Natural killer cell (primary cell): Measurements from ENCODE around the gene NEDD4L. TPM values are rescaled to one million over a fixed set of nuclear protein-coding genes. Genes with fewer than 3 reads are reported as not detected.

ENCODE experiments used
- ATAC-seq, 3 donors: fragments of 150-1000 bp in 2 of 3; fragments of 200-7000 bp in 1 of 3; cut with Tn5 transposase; 1 replicate in 1 of 3; 2 replicates in 2 of 3; pipeline ENCODE4 v1.10.0; 2021; ENCODE audit warnings: mild to moderate bottlenecking in 2 of 3, moderate library complexity in 2 of 3
- DNase-seq, 2 donors: peaks; one replicate each; pipeline versions ENCODE4 v3.0.0 to v3.0.0-alpha.2; 2013 to 2021; ENCODE audit warnings: mixed read lengths in 1 of 2
- H3K27ac ChIP-seq: one replicate; pipeline ENCODE4 v1.5.1; 2013; ENCODE audit warnings: mild to moderate bottlenecking, low read length
- H3K27me3 ChIP-seq: one replicate; pipeline ENCODE4 v1.6.1; 2013; ENCODE audit warnings: low read length; ENCODE audit not compliant: control insufficient read depth, insufficient read depth
- H3K36me3 ChIP-seq: one replicate; pipeline ENCODE4 v1.6.1; 2013; ENCODE audit warnings: low read length; ENCODE audit not compliant: control insufficient read depth, insufficient read depth
- H3K4me1 ChIP-seq: one replicate; pipeline ENCODE4 v1.6.1; 2013; ENCODE audit warnings: low read length; ENCODE audit not compliant: control insufficient read depth, insufficient read depth
- H3K4me3 ChIP-seq: one replicate; pipeline ENCODE4 v1.5.1; 2013; ENCODE audit warnings: low read length
- H3K9me3 ChIP-seq: one replicate; pipeline ENCODE4 v1.6.1; 2013; ENCODE audit warnings: low read length; ENCODE audit not compliant: control insufficient read depth, insufficient read depth
- H3K27ac Mint-ChIP-seq, 2 donors: one replicate each; pipeline ENCODE4 v1.8.0; 2022; ENCODE audit warnings: mild to moderate bottlenecking in 2 of 2, mixed read lengths in 2 of 2, moderate library complexity in 1 of 2
- H3K27me3 Mint-ChIP-seq, 2 donors: one replicate each; pipeline ENCODE4 v1.8.0; 2022; ENCODE audit warnings: low read depth in 2 of 2, mixed read lengths in 2 of 2
- H3K36me3 Mint-ChIP-seq: one replicate; pipeline ENCODE4 v1.8.0; 2022; ENCODE audit warnings: mixed read lengths
- H3K4me1 Mint-ChIP-seq, 2 donors: one replicate each; pipeline ENCODE4 v1.8.0; 2022; ENCODE audit warnings: mixed read lengths in 2 of 2
- H3K4me3 Mint-ChIP-seq: one replicate; pipeline ENCODE4 v1.8.0; 2022; ENCODE audit warnings: mild to moderate bottlenecking, moderate library complexity, mixed read lengths
- H3K9me3 Mint-ChIP-seq, 2 donors: one replicate each; pipeline ENCODE4 v1.8.0; 2022; ENCODE audit warnings: mixed read lengths in 2 of 2
- WGBS: methylation state at CpG from one replicate; pipeline ENCODE4 v1.1.7; 2013; ENCODE audit warnings: missing lambda C conversion rate; ENCODE audit not compliant: insufficient coverage; 5-methylcytosine and 5-hydroxymethylcytosine counted together
- intact Hi-C: fragments of 100-400 bp; cut with micrococcal nuclease; formaldehyde crosslinking; loops from one replicate; pipeline ENCODE4 v1.14.2; 2022
- total RNA-seq, 4 donors: library from RNA; stranded (reverse); fragments of 120-200 nt in 1 of 4; gene quantifications; one replicate each; pipeline versions ENCODE4 v1.2.3 to v1.2.4, GENCODE V29; 2013 to 2022
- TF ChIP-seq, protein P1 (sequence below): fragments of 200-600 bp; IDR thresholded peaks from one replicate; pipeline ENCODE4 v1.8.0; 2022; ENCODE audit warnings: antibody characterized with exemption

NEDD4L gene
- total RNA-seq, 3 donors from 2014 or later (not counting 1 experiment from before 2014, with no cell fraction given): 3.4 to 15.3 (median 14.3) TPM

DNA sequence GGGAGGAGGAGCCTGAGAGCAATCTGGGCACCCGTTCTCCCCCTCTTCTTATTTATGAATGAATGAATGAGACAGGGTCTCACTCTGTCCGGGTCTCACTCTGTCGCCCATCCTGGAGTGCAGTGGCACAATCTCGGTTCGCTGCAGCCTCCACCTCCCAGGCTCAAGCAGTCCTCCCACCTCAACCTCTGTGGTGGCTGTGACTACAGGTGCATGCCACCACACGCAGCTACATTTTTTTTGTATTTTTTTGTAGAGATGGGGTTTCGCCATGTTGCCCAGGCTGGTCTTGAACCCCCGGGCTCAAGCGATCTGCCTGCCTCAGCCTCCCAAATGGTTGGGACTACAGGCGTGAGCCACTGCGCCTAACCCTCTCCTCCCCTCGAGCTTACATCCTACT is 198.4 kb downstream of the NEDD4L start:
- 92% methylated on average over 12 of the region's 12 CpGs for WGBS
- TF ChIP-seq, protein P1, sequence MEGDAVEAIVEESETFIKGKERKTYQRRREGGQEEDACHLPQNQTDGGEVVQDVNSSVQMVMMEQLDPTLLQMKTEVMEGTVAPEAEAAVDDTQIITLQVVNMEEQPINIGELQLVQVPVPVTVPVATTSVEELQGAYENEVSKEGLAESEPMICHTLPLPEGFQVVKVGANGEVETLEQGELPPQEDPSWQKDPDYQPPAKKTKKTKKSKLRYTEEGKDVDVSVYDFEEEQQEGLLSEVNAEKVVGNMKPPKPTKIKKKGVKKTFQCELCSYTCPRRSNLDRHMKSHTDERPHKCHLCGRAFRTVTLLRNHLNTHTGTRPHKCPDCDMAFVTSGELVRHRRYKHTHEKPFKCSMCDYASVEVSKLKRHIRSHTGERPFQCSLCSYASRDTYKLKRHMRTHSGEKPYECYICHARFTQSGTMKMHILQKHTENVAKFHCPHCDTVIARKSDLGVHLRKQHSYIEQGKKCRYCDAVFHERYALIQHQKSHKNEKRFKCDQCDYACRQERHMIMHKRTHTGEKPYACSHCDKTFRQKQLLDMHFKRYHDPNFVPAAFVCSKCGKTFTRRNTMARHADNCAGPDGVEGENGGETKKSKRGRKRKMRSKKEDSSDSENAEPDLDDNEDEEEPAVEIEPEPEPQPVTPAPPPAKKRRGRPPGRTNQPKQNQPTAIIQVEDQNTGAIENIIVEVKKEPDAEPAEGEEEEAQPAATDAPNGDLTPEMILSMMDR: no peak
- no peak for DNase-seq
- no peaks in the 10 kb centered on the region for H3K36me3 ChIP-seq
- Mint-ChIP-seq H3K36me3 (no peaks in the 10 kb centered on the region), H3K4me3 (no peak overlapping the region), H3K9me3 (no peaks in the 10 kb centered on the region), H3K27me3 (no peaks in the 10 kb centered on the region), H3K4me1 (no peaks in the 10 kb centered on the region), H3K27ac (no peak overlapping the region)
- ATAC-seq: no peak
- H3K4me3 ChIP-seq: no peak overlapping the region
- H3K9me3 ChIP-seq: no peaks in the 10 kb centered on the region
- intact Hi-C loops: no loop called here
- H3K4me1 ChIP-seq: no peaks in the 10 kb centered on the region
- H3K27ac ChIP-seq: no peak overlapping the region
- H3K27me3 ChIP-seq: no peaks in the 10 kb centered on the region

DNA sequence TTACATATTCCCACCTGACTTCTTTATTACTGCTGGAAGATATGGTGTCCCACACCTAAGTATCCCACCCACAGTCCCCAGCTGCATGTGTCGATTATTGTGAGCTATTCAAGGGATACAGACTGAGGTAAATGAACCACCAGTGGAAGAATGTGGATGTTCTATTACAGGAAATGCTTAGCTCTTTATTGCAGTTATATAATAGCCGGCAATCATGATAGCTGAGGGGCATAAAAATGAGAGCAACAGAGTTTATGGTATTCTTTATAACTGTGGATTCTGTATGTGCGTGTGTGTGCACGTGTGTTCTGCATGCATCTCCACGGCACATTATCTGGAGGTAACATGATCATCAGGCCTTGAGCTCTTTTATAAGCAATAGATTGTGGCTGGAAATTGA is 198.9 kb downstream of the NEDD4L start:
- H3K27me3 ChIP-seq: no peaks in the 10 kb centered on the region
- H3K36me3 Mint-ChIP-seq: no peaks in the 10 kb centered on the region
- TF ChIP-seq, protein P1: no peak
- no peaks in the 10 kb centered on the region for H3K4me1 ChIP-seq
- no peak overlapping the region for H3K27ac Mint-ChIP-seq
- no peak overlapping the region for H3K4me3 Mint-ChIP-seq
- no peak overlapping the region for H3K27ac ChIP-seq
- peaks cover 0 to 3% of the 10 kb centered on the region in 2 donors for H3K27me3 Mint-ChIP-seq
- intact Hi-C loops: no loop called here
- H3K4me1 Mint-ChIP-seq: no peaks in the 10 kb centered on the region
- no peaks in the 10 kb centered on the region for H3K9me3 ChIP-seq
- 81% methylated on average over 5 of the region's 5 CpGs for WGBS
- no peak overlapping the region for H3K4me3 ChIP-seq
- no peaks in the 10 kb centered on the region for H3K9me3 Mint-ChIP-seq
- DNase-seq: no peak
- no peak for ATAC-seq
- no peaks in the 10 kb centered on the region for H3K36me3 ChIP-seq

DNA sequence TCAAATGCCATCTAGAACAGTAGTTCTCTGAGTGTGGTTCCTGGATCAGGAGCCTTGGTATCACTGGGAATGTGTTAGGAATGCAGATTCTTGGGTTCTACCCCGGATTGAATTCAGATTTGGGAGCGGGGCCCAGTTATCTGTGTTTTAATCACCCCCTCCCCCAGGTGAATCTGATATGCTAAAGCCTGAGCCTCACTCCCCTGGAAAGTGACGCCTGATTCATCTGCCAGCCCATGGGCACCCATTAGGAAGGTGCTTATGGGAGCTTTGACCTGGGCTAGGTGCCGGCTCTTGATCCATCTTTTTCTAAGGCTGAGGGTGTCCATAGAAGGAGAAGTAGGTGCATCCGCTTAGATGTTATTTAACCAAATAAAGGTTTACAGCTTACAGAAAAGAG is 199.4 kb downstream of the NEDD4L start:
- ATAC-seq (no peak), DNase-seq (no peak)
- Histone ChIP-seq H3K4me1 (no peaks in the 10 kb centered on the region), H3K27me3 (no peaks in the 10 kb centered on the region), H3K4me3 (no peak overlapping the region), H3K27ac (no peak overlapping the region), H3K9me3 (no peaks in the 10 kb centered on the region), H3K36me3 (no peaks in the 10 kb centered on the region)
- TF ChIP-seq, protein P1: no peak
- H3K9me3 Mint-ChIP-seq: no peaks in the 10 kb centered on the region
- H3K36me3 Mint-ChIP-seq: no peaks in the 10 kb centered on the region
- no peaks in the 10 kb centered on the region for H3K4me1 Mint-ChIP-seq
- intact Hi-C loops: no loop called here
- WGBS: 93% methylated on average over 3 of the region's 5 CpGs
- no peak overlapping the region for H3K4me3 Mint-ChIP-seq
- no peak overlapping the region for H3K27ac Mint-ChIP-seq
- H3K27me3 Mint-ChIP-seq: peaks cover 0 to 3% of the 10 kb centered on the region in 2 donors

DNA sequence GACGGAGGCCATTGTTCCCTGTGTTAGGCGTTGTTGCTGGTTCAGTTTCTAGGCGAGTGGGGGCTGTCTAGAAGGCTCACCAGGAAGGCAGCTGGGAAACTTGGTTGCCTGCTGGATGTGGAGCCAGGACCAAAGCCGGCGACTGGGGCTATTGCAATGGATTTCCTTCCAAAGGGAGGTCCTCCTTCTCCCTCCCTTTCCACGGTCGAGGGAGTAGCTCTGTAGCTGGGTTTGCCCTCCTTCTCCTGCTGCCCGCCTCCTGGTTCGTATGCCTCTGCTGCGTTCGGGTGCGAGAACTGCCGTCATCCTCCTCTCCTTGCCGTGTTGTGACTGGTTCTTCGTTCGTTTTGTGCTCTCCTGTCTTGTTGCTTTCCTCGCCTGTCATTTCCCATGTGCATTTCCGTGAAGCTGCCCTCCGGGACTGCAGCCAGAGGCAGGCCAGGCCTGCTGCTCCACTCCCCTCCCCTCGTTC is 203.4 kb downstream of the NEDD4L start:
- intact Hi-C loops: no loop called here
- no peak for DNase-seq
- WGBS: 92% methylated on average over 19 of the region's 20 CpGs
- H3K27ac Mint-ChIP-seq: no peak overlapping the region
- no peak overlapping the region for H3K4me3 Mint-ChIP-seq
- H3K9me3 ChIP-seq: no peaks in the 10 kb centered on the region
- H3K27me3 ChIP-seq: no peaks in the 10 kb centered on the region
- no peaks in the 10 kb centered on the region for H3K36me3 ChIP-seq
- H3K9me3 Mint-ChIP-seq: no peaks in the 10 kb centered on the region
- H3K4me1 ChIP-seq: no peaks in the 10 kb centered on the region
- no peaks in the 10 kb centered on the region for H3K36me3 Mint-ChIP-seq
- H3K27me3 Mint-ChIP-seq: peaks cover 0 to 3% of the 10 kb centered on the region in 2 donors
- H3K27ac ChIP-seq: no peak overlapping the region
- TF ChIP-seq, protein P1: no peak
- no peak overlapping the region for H3K4me3 ChIP-seq
- H3K4me1 Mint-ChIP-seq: no peaks in the 10 kb centered on the region
- ATAC-seq: no peak
